B cell (primary cell): Measurements from ENCODE around the gene CXXC5. TPM values are rescaled to one million over a fixed set of nuclear protein-coding genes. Genes with fewer than 3 reads are reported as not detected.

Experiments
- ATAC-seq: fragments of 200-7000 bp; cut with Tn5 transposase; one replicate; pipeline ENCODE4 v1.10.0; 2021; ENCODE audit warnings: low read depth, mild to moderate bottlenecking, moderate number of reproducible peaks, moderate library complexity
- CTCF ChIA-PET: fragments of 350-600 bp; sonication (Branson Sonifier 250); formaldehyde crosslinking; loops from one replicate; lab custom pipeline; 2021; ENCODE audit warnings: antibody characterized with exemption, inconsistent platforms; lab: Charles Lee
- POLR2A ChIA-PET: fragments of 350-600 bp; sonication (Branson Sonifier 250); formaldehyde crosslinking; loops from one replicate; lab custom pipeline; 2021; ENCODE audit warnings: antibody characterized with exemption; lab: Charles Lee
- DNase-seq: peaks from one replicate; pipeline ENCODE4 v3.0.0; 2013
- H2AFZ ChIP-seq: 2 replicates; pipeline ENCODE4 v1.6.1; 2012; ENCODE audit warnings: mild to moderate bottlenecking, low read depth, low read length; ENCODE audit not compliant: insufficient read depth, poor library complexity, severe bottlenecking
- H3K27ac ChIP-seq, 2 donors: 1 replicate in 1 of 2; 2 replicates in 1 of 2; pipeline ENCODE4 v1.5.1; 2012 to 2013; ENCODE audit warnings: low read length in 2 of 2, mild to moderate bottlenecking in 2 of 2, moderate library complexity in 1 of 2
- H3K27me3 ChIP-seq, 4 experiments: fragments of 200-600 bp in 1 of 4; sonication (generic) in 1 of 4; replicated peaks in 1 of 4; 1 replicate in 2 of 4; 2 replicates in 2 of 4; pipeline versions ENCODE4 v1.6.1 to v1.7.0; 2013 to 2016; ENCODE audit warnings: low read length in 3 of 4, mild to moderate bottlenecking in 2 of 4, mixed read lengths in 1 of 4, moderate library complexity in 1 of 4; ENCODE audit not compliant: insufficient read depth in 4 of 4, control insufficient read depth in 3 of 4; ENCODE audit errors: control extremely low read depth in 1 of 4
- H3K36me3 ChIP-seq, 2 experiments: replicated peaks in 1 of 2; 1 replicate in 1 of 2; 2 replicates in 1 of 2; pipeline versions ENCODE4 v1.6.1 to v1.7.1; 2013; ENCODE audit warnings: low read length in 1 of 2; ENCODE audit not compliant: insufficient read depth in 2 of 2, control insufficient read depth in 1 of 2; ENCODE audit errors: control extremely low read depth in 1 of 2, extremely low read depth in 1 of 2
- H3K4me1 ChIP-seq, 2 donors: fragments of 200-600 bp in 1 of 2; sonication (generic) in 1 of 2; 1 replicate in 1 of 2; 2 replicates in 1 of 2; pipeline versions ENCODE4 v1.5.1 to v1.6.1; 2013 to 2017; ENCODE audit warnings: low read length in 2 of 2; ENCODE audit not compliant: control insufficient read depth in 2 of 2, insufficient read depth in 2 of 2
- H3K4me2 ChIP-seq: replicated peaks from 2 replicates; pipeline ENCODE3; 2012; ENCODE audit warnings: mild to moderate bottlenecking, low read depth, low read length; ENCODE audit not compliant: poor library complexity, severe bottlenecking
- H3K4me3 ChIP-seq, 5 experiments: fragments of 200-600 bp in 1 of 5; sonication (generic) in 1 of 5; 1 replicate in 3 of 5; 2 replicates in 2 of 5; pipeline versions ENCODE4 v1.5.1 to v1.7.0; 2011 to 2016; ENCODE audit warnings: low read length in 4 of 5, mild to moderate bottlenecking in 4 of 5, low read depth in 2 of 5, control low read depth in 1 of 5, moderate library complexity in 1 of 5; ENCODE audit not compliant: insufficient read depth in 1 of 5; ENCODE audit errors: control extremely low read depth in 1 of 5, extremely low read depth in 1 of 5
- H3K79me2 ChIP-seq: fragments of 200-600 bp; sonication (generic); one replicate; pipeline ENCODE4 v1.6.0; 2016; ENCODE audit warnings: low read length; ENCODE audit not compliant: control insufficient read depth, insufficient read depth
- H3K9ac ChIP-seq: fragments of 200-600 bp; sonication (generic); 2 replicates; pipeline ENCODE4 v1.6.1; 2017; ENCODE audit warnings: mild to moderate bottlenecking, low read length, moderate library complexity
- H3K9me3 ChIP-seq, 3 donors: one replicate each; pipeline versions ENCODE4 v1.6.1 to v1.7.1; 2013; ENCODE audit warnings: low read length in 2 of 3; ENCODE audit not compliant: control insufficient read depth in 2 of 3, insufficient read depth in 1 of 3; ENCODE audit errors: control extremely low read depth in 1 of 3
- H4K20me1 ChIP-seq: 2 replicates; pipeline ENCODE4 v1.6.0; 2012; ENCODE audit warnings: mild to moderate bottlenecking, low read length; ENCODE audit not compliant: insufficient read depth, control insufficient read depth, poor library complexity, severe bottlenecking
- H3K27ac Mint-ChIP-seq: one replicate; pipeline ENCODE4 v1.8.0; 2021; ENCODE audit warnings: mixed read lengths
- H3K27me3 Mint-ChIP-seq: one replicate; pipeline ENCODE4 v1.8.0; 2021; ENCODE audit warnings: mixed read lengths
- H3K4me1 Mint-ChIP-seq: one replicate; pipeline ENCODE4 v1.8.0; 2021; ENCODE audit warnings: mixed read lengths
- H3K4me3 Mint-ChIP-seq: one replicate; pipeline ENCODE4 v1.8.0; 2021; ENCODE audit warnings: mixed read lengths
- H3K9me3 Mint-ChIP-seq: one replicate; pipeline ENCODE4 v1.8.0; 2022; ENCODE audit warnings: mixed read lengths; ENCODE audit not compliant: insufficient read depth
- EZH2 ChIP-seq: IDR thresholded peaks from 2 replicates; pipeline ENCODE4 v1.6.1; 2012; ENCODE audit warnings: borderline replicate concordance, low read depth, mild to moderate bottlenecking, moderate library complexity, low read length; ENCODE audit not compliant: insufficient read depth, poor library complexity, severe bottlenecking
- WGBS: methylation state at CpG from one replicate; pipeline ENCODE4 v1.1.5; 2013; ENCODE audit warnings: missing lambda C conversion rate; ENCODE audit not compliant: insufficient coverage; 5-methylcytosine and 5-hydroxymethylcytosine counted together
- intact Hi-C: fragments of 100-400 bp; cut with micrococcal nuclease; formaldehyde crosslinking; loops from one replicate; pipeline ENCODE4 v1.10.0; 2022
- polyA plus RNA-seq: library from polyadenylated mRNA; depleted of rRNA; stranded (reverse); fragments of >200 nt; gene quantifications from 2 replicates; pipeline ENCODE4 v1.2.3, GENCODE V29; 2012
- total RNA-seq, 2 donors: library from RNA; stranded (reverse); fragments of 120-200 nt in 1 of 2; gene quantifications; 1 replicate in 1 of 2; 2 replicates in 1 of 2; pipeline versions ENCODE4 v1.2.3 to v1.2.4, GENCODE V29; 2013 to 2022
- TF ChIP-seq, protein P1 (sequence below): fragments of 200-600 bp; IDR thresholded peaks from one replicate; pipeline ENCODE4 v1.8.0; 2022; ENCODE audit warnings: antibody characterized with exemption, mild to moderate bottlenecking

Gene CXXC5
- total and polyA plus RNA-seq, 2 donors (not counting 1 experiment from before 2014, with no cell fraction given), result 126 to 143 TPM

DNA sequence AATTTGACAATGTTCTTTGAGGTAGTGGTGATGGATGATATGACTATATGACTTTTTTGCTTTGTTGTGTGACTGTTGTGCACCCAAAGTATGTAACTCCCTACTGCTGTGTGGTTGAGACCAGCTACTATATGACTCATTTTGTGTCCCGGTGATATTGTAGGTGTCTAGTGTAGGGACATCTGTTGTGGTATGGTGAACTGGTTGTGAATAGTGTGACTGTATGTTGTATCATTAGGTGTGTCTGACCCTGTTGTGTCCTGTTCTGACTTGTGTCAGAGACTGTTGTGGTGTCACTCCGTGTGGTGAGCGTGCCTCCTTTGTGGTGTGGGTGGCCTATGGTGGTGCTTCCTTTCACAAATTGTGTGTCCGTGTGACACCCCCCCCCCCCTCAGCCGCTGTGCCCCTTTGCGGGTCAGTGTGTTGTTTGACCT lies 11.2 kb upstream of the CXXC5 start:
- peaks cover 62% of the 10 kb centered on the region for H3K79me2 ChIP-seq
- Mint-ChIP-seq H3K27me3 (no peaks in the 10 kb centered on the region), H3K9me3 (no peaks in the 10 kb centered on the region), H3K4me1 (peaks cover 82% of the 10 kb centered on the region), H3K4me3 (peak overlapping the region; percentile 84), H3K27ac (peak overlapping the region; percentile 91)
- no peaks in the 10 kb centered on the region for H3K9me3 ChIP-seq
- DNase-seq (peak; percentile 68), ATAC-seq (no peak)
- TF ChIP-seq, protein P1, sequence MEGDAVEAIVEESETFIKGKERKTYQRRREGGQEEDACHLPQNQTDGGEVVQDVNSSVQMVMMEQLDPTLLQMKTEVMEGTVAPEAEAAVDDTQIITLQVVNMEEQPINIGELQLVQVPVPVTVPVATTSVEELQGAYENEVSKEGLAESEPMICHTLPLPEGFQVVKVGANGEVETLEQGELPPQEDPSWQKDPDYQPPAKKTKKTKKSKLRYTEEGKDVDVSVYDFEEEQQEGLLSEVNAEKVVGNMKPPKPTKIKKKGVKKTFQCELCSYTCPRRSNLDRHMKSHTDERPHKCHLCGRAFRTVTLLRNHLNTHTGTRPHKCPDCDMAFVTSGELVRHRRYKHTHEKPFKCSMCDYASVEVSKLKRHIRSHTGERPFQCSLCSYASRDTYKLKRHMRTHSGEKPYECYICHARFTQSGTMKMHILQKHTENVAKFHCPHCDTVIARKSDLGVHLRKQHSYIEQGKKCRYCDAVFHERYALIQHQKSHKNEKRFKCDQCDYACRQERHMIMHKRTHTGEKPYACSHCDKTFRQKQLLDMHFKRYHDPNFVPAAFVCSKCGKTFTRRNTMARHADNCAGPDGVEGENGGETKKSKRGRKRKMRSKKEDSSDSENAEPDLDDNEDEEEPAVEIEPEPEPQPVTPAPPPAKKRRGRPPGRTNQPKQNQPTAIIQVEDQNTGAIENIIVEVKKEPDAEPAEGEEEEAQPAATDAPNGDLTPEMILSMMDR, result no peak
- no peak for TF ChIP-seq EZH2
- ChIA-PET CTCF (interaction anchor here (1.2 to 14.0 kb wide), 12 partner anchors 10 to 127 kb away, joined by 4 to 502 read pairs (median 78); partner anchors contain the start of genes CXXC5 and UBE2D2), POLR2A (interaction anchor here (0.6 to 9.1 kb wide), 12 partner anchors 13 to 128 kb away, joined by 3 to 511 read pairs (median 33); partner anchors contain the start of genes CXXC5 and UBE2D2)
- WGBS, result 17% methylated on average over 2 of the region's 6 CpGs
- peak overlapping the region; percentile 51 to 79 (median 61) for H3K4me3 ChIP-seq
- peak overlapping the region; percentile 91 for H3K4me2 ChIP-seq
- H4K20me1 ChIP-seq, result peaks cover 18% of the 10 kb centered on the region
- intact Hi-C loops, result loop anchor here (1.0 to 10.0 kb wide), 7 partner anchors 11 to 232 kb away; partner anchors contain the start of genes CXXC5 and SPATA24
- H3K4me1 ChIP-seq, result peaks cover 65 to 90% of the 10 kb centered on the region in 2 donors
- peak overlapping the region; percentile 88 to 93 for H3K27ac ChIP-seq
- peak overlapping the region; percentile 70 for H3K9ac ChIP-seq
- no peak overlapping the region for H2AFZ ChIP-seq
- H3K36me3 ChIP-seq, result peaks cover 0 to 7% of the 10 kb centered on the region in 2 experiments
- H3K27me3 ChIP-seq, result no peaks in the 10 kb centered on the region
